ENCODE data around the gene GRIP2. TPM values are rescaled to one million over a fixed set of nuclear protein-coding genes. Genes with fewer than 3 reads are reported as not detected.

Gene GRIP2
- total RNA-seq, 1 donor from 2014 or later = 2.3 TPM

- DNase-seq (ENCODE audit: low spot score) (peak; percentile 54), ATAC-seq (no peak)
- intact Hi-C loops (cut with DNase I) = no loop called here
Observed at GRCh38 chr3:14463330-14464140, 76.6 kb downstream of the GRIP2 start.

GRCh38 chr3:14462738-14463137, 77.4 kb downstream of the GRIP2 start:
- intact Hi-C loops (cut with DNase I) = no loop called here
- ATAC-seq = no peak
- no peak for DNase-seq (ENCODE audit: low spot score)

GRCh38 chr3:14461748-14462324, 78.3 kb downstream of the GRIP2 start:
- ATAC-seq (no peak), DNase-seq (ENCODE audit: low spot score) (no peak)
- intact Hi-C loops (cut with DNase I) = no loop called here

GRCh38 chr3:14461006-14461747, 79.0 kb downstream of the GRIP2 start:
- ATAC-seq (no peak), DNase-seq (ENCODE audit: low spot score) (no peak)
- intact Hi-C loops (cut with DNase I) = no loop called here

GRCh38 chr3:14460342-14461005, 79.7 kb downstream of the GRIP2 start:
- intact Hi-C loops (cut with DNase I) = no loop called here
- DNase-seq (ENCODE audit: low spot score) = peak; percentile 85
- peak; percentile 95 for ATAC-seq

GRCh38 chr3:14459787-14460186, 80.4 kb downstream of the GRIP2 start:
- ATAC-seq (no peak), DNase-seq (ENCODE audit: low spot score) (no peak)
- intact Hi-C loops (cut with DNase I) = no loop called here

GRCh38 chr3:14459384-14459783, 80.8 kb downstream of the GRIP2 start:
- ATAC-seq (no peak), DNase-seq (ENCODE audit: low spot score) (no peak)
- intact Hi-C loops (cut with DNase I) = no loop called here

- DNase-seq (ENCODE audit: low spot score) = no peak
- ATAC-seq = no peak
- intact Hi-C loops (cut with DNase I) = no loop called here
Observed at GRCh38 chr3:14458434-14459275, 81.5 kb downstream of the GRIP2 start.

GRCh38 chr3:14457999-14458398, 82.1 kb downstream of the GRIP2 start:
- ATAC-seq (no peak), DNase-seq (ENCODE audit: low spot score) (no peak)
- intact Hi-C loops (cut with DNase I) = no loop called here

- ATAC-seq (no peak), DNase-seq (ENCODE audit: low spot score) (no peak)
- intact Hi-C loops (cut with DNase I) = no loop called here
Observed at GRCh38 chr3:14457481-14457880, 82.7 kb downstream of the GRIP2 start.

- ATAC-seq = no peak
- intact Hi-C loops (cut with DNase I) = no loop called here
- DNase-seq (ENCODE audit: low spot score) = no peak
Observed at GRCh38 chr3:14456794-14457193, 83.3 kb downstream of the GRIP2 start.

- DNase-seq (ENCODE audit: low spot score) (no peak), ATAC-seq (no peak)
- intact Hi-C loops (cut with DNase I) = no loop called here
Observed at GRCh38 chr3:14455571-14456317, 84.4 kb downstream of the GRIP2 start.

GRCh38 chr3:14454639-14455310, 85.4 kb downstream of the GRIP2 start:
- no peak for ATAC-seq
- no peak for DNase-seq (ENCODE audit: low spot score)
- intact Hi-C loops (cut with DNase I) = no loop called here

GRCh38 chr3:14453876-14454638, 86.1 kb downstream of the GRIP2 start:
- intact Hi-C loops (cut with DNase I) = no loop called here
- no peak for DNase-seq (ENCODE audit: low spot score)
- no peak for ATAC-seq

- peak; percentile 93 for ATAC-seq
- intact Hi-C loops (cut with DNase I) = no loop called here
- DNase-seq (ENCODE audit: low spot score) = peak; percentile 93
Observed at GRCh38 chr3:14452740-14453710, 87.1 kb downstream of the GRIP2 start.
